Measurements from ENCODE around the gene VSTM2B.

GRCh38 chr19:29535984-29536508, 10.3 kb downstream of the VSTM2B start:
- TF ChIP-seq EZH2phosphoT487 (IDR thresholded peaks at IDR 0.05; ENCODE audit: low read length), result no peak
- TF ChIP-seq, protein P1, sequence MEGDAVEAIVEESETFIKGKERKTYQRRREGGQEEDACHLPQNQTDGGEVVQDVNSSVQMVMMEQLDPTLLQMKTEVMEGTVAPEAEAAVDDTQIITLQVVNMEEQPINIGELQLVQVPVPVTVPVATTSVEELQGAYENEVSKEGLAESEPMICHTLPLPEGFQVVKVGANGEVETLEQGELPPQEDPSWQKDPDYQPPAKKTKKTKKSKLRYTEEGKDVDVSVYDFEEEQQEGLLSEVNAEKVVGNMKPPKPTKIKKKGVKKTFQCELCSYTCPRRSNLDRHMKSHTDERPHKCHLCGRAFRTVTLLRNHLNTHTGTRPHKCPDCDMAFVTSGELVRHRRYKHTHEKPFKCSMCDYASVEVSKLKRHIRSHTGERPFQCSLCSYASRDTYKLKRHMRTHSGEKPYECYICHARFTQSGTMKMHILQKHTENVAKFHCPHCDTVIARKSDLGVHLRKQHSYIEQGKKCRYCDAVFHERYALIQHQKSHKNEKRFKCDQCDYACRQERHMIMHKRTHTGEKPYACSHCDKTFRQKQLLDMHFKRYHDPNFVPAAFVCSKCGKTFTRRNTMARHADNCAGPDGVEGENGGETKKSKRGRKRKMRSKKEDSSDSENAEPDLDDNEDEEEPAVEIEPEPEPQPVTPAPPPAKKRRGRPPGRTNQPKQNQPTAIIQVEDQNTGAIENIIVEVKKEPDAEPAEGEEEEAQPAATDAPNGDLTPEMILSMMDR (IDR thresholded peaks at IDR 0.05; ENCODE audit: low read length), result no peak
